NT2/D1 (cell line): ENCODE results near the gene MDGA2.

Source experiments
- DNase-seq: peaks from one replicate; pipeline ENCODE4 v3.0.0-alpha.2; 2011; ENCODE audit warnings: low read depth, low spot score
- H3K27me3 ChIP-seq: 2 replicates; pipeline ENCODE4 v1.6.0; 2011; ENCODE audit warnings: mild to moderate bottlenecking; ENCODE audit not compliant: insufficient read length, insufficient read depth
- H3K36me3 ChIP-seq: 2 replicates; pipeline ENCODE4 v1.6.1; 2011; ENCODE audit warnings: mild to moderate bottlenecking, low read length, mixed read lengths; ENCODE audit not compliant: insufficient read depth, insufficient read length
- H3K4me1 ChIP-seq: 2 replicates; pipeline ENCODE4 v1.5.1; 2011; ENCODE audit not compliant: insufficient read depth, insufficient read length
- H3K4me3 ChIP-seq: 2 replicates; pipeline ENCODE4 v1.5.1; 2011; ENCODE audit warnings: low read depth; ENCODE audit not compliant: insufficient read length
- H3K9ac ChIP-seq: 2 replicates; pipeline ENCODE4 v1.6.0; 2011; ENCODE audit warnings: low read depth; ENCODE audit not compliant: insufficient read length
- H3K9me3 ChIP-seq: 2 replicates; pipeline ENCODE4 v1.5.1; 2011; ENCODE audit warnings: mild to moderate bottlenecking, low read length; ENCODE audit not compliant: insufficient read depth
- SUZ12 ChIP-seq: IDR thresholded peaks from 2 replicates; pipeline ENCODE4 v1.6.1; 2011; ENCODE audit not compliant: insufficient read length, insufficient read depth; ENCODE audit errors: extremely low read depth
- YY1 ChIP-seq: IDR thresholded peaks from 2 replicates; pipeline ENCODE4 v1.6.1; 2011; ENCODE audit not compliant: insufficient read length, insufficient read depth
- ZNF274 ChIP-seq: IDR thresholded peaks from 2 replicates; pipeline ENCODE4 v1.6.1; 2011; ENCODE audit warnings: mild to moderate bottlenecking, low read depth, low read length

The MDGA2 gene

DNA sequence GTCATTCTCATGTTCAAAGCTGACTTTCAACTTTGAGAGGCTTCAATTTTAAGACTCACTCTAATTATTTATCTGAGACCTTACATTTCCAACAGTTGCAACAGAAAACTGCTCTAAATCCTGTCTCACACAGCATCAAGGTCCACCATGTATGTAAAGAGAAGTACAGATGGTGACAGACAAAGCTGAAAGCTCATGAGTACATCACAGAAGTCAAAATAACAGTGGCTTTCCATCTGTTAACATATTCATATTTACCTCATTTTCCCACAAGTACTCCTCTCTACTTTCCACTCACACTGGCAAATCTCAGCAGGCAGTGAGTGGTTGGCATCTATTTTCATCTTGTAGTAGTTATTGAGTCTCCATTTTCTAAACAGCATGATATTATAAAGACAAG lies 192.0 kb downstream of the MDGA2 start:
- DNase-seq = no peak
- Histone ChIP-seq H3K27me3 (no peaks in the 10 kb centered on the region), H3K36me3 (no peaks in the 10 kb centered on the region), H3K4me3 (no peak overlapping the region), H3K4me1 (no peaks in the 10 kb centered on the region), H3K9ac (no peak overlapping the region), H3K9me3 (peaks cover 16% of the 10 kb centered on the region; the same call in 1 of the 2 replicates)
- TF ChIP-seq SUZ12 (no peak), ZNF274 (no peak), YY1 (no peak)

DNA sequence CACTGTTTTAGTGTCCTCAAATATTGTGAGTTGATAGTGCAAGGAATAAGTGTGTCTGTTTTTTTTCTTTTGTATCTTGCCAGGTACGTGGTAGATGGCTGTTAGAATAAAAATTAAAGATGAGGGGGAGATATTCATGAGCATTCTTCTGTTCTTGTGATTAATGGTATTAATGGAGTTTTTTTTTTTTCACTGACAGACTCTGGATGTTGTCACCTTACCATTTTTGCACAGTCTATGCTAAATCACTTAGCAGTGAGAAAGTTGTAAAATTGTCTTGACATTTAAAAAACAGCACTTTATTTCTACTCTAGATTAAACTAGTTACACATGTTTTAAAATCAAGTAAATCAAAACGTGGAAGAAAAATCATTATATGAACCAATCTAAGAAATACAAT lies 204.3 kb downstream of the MDGA2 start:
- Histone ChIP-seq H3K4me1 (no peaks in the 10 kb centered on the region), H3K9ac (no peak overlapping the region), H3K4me3 (no peak overlapping the region), H3K36me3 (no peaks in the 10 kb centered on the region), H3K9me3 (no peaks in the 10 kb centered on the region), H3K27me3 (no peaks in the 10 kb centered on the region)
- TF ChIP-seq YY1 (no peak), SUZ12 (no peak), ZNF274 (no peak)
- DNase-seq = no peak

DNA sequence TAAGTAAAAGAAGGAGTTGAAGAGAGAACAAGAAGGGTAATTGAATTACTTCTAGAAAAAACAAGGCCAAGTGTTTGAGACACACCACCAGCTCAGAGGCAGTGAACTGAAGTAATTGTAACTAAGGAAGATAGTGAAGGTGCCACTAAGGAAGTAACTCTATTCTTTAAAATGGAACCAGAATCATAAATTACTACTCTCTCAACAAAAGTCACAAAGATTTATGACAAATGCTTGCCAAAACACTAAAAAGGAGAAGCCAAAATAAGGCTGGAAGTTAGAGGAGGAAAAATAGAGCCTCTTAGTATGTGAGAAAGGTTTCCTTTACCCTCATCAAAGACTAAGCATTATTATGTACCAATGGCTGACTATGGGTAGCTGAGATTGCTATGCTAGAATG lies 208.5 kb downstream of the MDGA2 start:
- Histone ChIP-seq H3K9ac (no peak overlapping the region), H3K4me3 (no peak overlapping the region), H3K27me3 (no peaks in the 10 kb centered on the region), H3K9me3 (no peaks in the 10 kb centered on the region), H3K36me3 (no peaks in the 10 kb centered on the region), H3K4me1 (no peaks in the 10 kb centered on the region)
- DNase-seq = no peak
- TF ChIP-seq YY1 (no peak), SUZ12 (no peak), ZNF274 (no peak)

DNA sequence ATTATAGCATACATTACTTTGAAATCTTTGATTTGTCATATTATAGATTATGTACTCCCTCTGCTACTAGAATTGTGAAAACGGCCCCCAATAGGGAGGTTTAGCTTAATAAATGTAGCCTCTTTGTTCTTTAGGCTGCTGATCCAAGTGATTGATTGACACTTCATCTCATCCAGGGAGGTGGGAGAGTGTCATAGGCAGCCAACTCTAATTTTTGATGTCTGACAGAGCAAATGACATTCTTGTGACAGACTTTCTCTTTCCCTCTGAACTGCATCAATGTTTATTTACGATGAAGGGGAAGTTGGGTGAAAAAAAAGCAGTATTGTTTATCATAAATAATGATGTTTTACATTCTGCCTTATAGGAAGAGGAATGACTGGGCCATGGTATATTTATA lies 221.4 kb downstream of the MDGA2 start:
- Histone ChIP-seq H3K4me1 (no peaks in the 10 kb centered on the region), H3K27me3 (no peaks in the 10 kb centered on the region), H3K4me3 (no peak overlapping the region), H3K9me3 (no peaks in the 10 kb centered on the region), H3K36me3 (no peaks in the 10 kb centered on the region), H3K9ac (no peak overlapping the region)
- TF ChIP-seq ZNF274 (no peak), YY1 (no peak), SUZ12 (no peak)
- no peak for DNase-seq

DNA sequence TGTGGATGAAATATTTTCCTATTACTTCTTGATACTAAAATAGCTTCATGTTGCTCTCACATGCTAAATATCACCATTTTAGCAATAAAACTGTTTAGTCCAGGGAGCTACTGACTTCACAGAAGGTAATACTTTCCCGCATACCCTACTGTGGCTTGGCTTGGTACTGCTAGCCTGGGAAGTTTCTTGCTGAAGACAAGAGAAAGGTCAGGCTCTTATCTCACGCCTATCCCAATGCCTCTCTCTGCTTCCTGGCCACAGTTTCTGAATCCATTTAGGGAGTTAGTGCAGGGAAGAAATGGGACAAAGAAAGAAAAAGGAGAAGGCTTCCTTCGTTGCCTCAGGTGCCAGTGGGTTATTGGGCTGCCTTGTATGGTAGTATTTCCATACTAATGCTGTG lies 228.3 kb downstream of the MDGA2 start:
- Histone ChIP-seq H3K9ac (no peak overlapping the region), H3K4me3 (no peak overlapping the region), H3K27me3 (no peaks in the 10 kb centered on the region), H3K4me1 (no peaks in the 10 kb centered on the region), H3K36me3 (no peaks in the 10 kb centered on the region), H3K9me3 (no peaks in the 10 kb centered on the region)
- TF ChIP-seq ZNF274 (no peak), SUZ12 (no peak), YY1 (no peak)
- DNase-seq = no peak

DNA sequence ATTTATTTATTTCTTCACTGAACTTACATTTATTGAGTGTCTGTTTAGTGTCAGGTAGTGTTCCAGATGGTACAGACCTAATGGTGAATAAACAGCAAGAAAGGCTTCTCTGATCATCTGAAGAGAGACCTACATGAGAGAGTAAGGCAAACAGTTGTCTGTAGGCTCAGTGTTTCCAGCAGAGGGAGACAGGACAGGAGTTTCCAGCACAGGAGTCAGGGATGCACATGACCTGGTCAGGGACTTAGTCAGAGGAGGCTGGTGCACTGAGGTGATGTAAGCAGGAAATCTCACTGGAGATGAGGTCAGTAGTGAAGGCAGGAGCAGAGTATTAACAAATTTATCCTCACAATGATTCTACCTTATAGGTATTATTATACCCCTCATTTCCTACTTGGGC lies 233.2 kb downstream of the MDGA2 start:
- DNase-seq = no peak
- Histone ChIP-seq H3K36me3 (no peaks in the 10 kb centered on the region), H3K27me3 (no peaks in the 10 kb centered on the region), H3K9ac (no peak overlapping the region), H3K4me3 (no peak overlapping the region), H3K9me3 (no peaks in the 10 kb centered on the region), H3K4me1 (no peaks in the 10 kb centered on the region)
- TF ChIP-seq ZNF274 (no peak), YY1 (no peak), SUZ12 (no peak)

DNA sequence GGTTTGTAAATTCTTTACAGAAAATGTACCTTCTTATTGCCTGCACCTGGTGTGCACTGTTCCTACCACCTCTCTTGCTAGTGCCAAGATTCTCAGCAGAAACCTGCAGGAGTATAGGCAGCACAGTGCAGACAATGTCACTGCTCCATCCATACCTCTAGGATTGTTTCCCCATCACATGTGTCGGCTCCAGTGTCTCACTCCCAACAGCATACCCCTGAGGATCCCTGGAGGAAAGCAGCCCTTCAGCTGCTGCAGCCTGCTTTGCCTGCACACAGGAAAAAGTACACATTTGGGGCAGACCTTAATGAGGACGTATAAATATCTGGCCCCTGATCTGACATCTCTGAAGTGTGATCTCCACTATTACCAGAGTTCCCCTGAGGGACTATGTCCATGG lies 235.5 kb downstream of the MDGA2 start:
- H3K36me3 ChIP-seq = no peaks in the 10 kb centered on the region
- H3K9me3 ChIP-seq = no peaks in the 10 kb centered on the region
- H3K9ac ChIP-seq = no peak overlapping the region
- H3K27me3 ChIP-seq = no peaks in the 10 kb centered on the region
- TF ChIP-seq YY1 (no peak), ZNF274 (no peak)
- no peaks in the 10 kb centered on the region for H3K4me1 ChIP-seq
- no peak overlapping the region for H3K4me3 ChIP-seq
- no peak for DNase-seq

DNA sequence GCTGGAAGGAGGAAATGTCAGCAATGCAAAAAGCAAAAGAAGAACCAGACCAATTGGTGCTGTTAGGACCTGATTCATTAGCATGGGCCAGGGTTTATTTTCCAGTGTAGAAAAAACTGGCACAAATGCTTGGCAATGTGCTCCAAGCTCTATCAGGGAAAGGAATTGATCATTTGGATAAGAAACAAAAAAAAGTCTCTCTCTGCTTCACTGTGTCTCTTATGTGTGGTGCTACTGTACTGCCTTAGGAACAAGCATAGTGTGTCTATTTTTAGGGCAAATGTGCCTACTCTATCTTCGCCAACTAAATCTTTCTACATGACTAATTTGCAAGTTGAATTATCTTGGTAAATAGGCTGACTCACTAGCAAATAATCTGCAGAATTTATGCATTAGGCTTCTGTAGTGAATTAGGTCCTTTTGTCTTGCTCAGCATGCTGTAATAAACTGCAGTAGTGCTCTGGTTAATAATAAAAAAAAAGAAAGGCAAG lies 236.7 kb downstream of the MDGA2 start:
- Histone ChIP-seq H3K27me3 (no peaks in the 10 kb centered on the region), H3K9ac (no peak overlapping the region), H3K4me3 (no peak overlapping the region), H3K9me3 (no peaks in the 10 kb centered on the region), H3K4me1 (no peaks in the 10 kb centered on the region), H3K36me3 (no peaks in the 10 kb centered on the region)
- no peak for DNase-seq
- TF ChIP-seq ZNF274 (no peak), SUZ12 (no peak), YY1 (no peak)
